Upper lobe of right lung (tissue), 1 donor: ENCODE measurements around the gene AUH. TPM values are rescaled to one million over a fixed set of nuclear protein-coding genes. Genes with fewer than 3 reads are reported as not detected.

Source experiments
- ATAC-seq: fragments of 200-7000 bp; cut with Tn5 transposase; one replicate; pipeline ENCODE4 v1.9.1; 2020; ENCODE audit warnings: mild to moderate bottlenecking, moderate library complexity
- DNase-seq: peaks from one replicate; pipeline ENCODE4 v3.0.0-alpha.2; 2020
- H3K27ac ChIP-seq: fragments of 200-600 bp; one replicate; pipeline ENCODE4 v1.8.0; 2022
- H3K27me3 ChIP-seq: fragments of 200-600 bp; one replicate; pipeline ENCODE4 v1.8.0; 2022; ENCODE audit warnings: mild to moderate bottlenecking
- H3K36me3 ChIP-seq: fragments of 200-600 bp; one replicate; pipeline ENCODE4 v1.8.0; 2022
- H3K4me1 ChIP-seq: fragments of 200-600 bp; one replicate; pipeline ENCODE4 v1.8.0; 2022
- H3K4me3 ChIP-seq: fragments of 200-600 bp; one replicate; pipeline ENCODE4 v1.8.0; 2022; ENCODE audit warnings: mild to moderate bottlenecking
- H3K9me3 ChIP-seq: fragments of 200-600 bp; one replicate; pipeline ENCODE4 v1.8.0; 2022
- intact Hi-C: fragments of 100-400 bp; cut with DNase I; formaldehyde crosslinking; loops from one replicate; pipeline ENCODE4 v1.11.0; 2022
- total RNA-seq: library from RNA; stranded (reverse); fragmentation: NEBNext Ultra II Directional; extraction: Animal tissue kit (Norgen Biotek cat#: 25700); gene quantifications from one replicate; pipeline ENCODE4 v1.2.1, GENCODE V29; 2021
- TF ChIP-seq, protein P1 (sequence below): fragments of 200-600 bp; IDR thresholded peaks from one replicate; pipeline ENCODE4 v1.8.0; 2022; ENCODE audit warnings: antibody characterized with exemption
- donor health status: DM: no; HTN: yes; CAD: no; lungs with severe emphysema.

Gene AUH
- total RNA-seq, 1 donor from 2014 or later = 18.6 TPM

DNA sequence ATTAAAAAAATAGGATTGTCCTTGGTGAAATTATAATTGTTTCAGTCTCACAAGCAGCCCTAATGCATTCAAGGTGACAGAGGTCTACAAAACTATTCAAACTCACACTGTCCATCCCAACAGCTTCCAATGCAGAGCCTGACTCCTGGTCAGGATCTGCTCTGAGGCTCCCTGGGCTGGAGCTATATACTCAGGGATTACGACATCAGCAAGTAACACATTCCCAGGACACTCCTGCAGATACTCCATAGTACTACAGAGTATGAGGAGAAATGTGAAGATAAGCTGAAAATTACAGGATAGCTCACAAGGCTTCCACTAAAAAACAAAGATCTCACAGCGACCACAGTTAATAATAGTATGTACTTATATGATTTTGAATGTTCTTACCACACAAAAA, 130.1 kb downstream of the AUH start:
- TF ChIP-seq, protein P1, sequence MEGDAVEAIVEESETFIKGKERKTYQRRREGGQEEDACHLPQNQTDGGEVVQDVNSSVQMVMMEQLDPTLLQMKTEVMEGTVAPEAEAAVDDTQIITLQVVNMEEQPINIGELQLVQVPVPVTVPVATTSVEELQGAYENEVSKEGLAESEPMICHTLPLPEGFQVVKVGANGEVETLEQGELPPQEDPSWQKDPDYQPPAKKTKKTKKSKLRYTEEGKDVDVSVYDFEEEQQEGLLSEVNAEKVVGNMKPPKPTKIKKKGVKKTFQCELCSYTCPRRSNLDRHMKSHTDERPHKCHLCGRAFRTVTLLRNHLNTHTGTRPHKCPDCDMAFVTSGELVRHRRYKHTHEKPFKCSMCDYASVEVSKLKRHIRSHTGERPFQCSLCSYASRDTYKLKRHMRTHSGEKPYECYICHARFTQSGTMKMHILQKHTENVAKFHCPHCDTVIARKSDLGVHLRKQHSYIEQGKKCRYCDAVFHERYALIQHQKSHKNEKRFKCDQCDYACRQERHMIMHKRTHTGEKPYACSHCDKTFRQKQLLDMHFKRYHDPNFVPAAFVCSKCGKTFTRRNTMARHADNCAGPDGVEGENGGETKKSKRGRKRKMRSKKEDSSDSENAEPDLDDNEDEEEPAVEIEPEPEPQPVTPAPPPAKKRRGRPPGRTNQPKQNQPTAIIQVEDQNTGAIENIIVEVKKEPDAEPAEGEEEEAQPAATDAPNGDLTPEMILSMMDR = no peak
- Histone ChIP-seq H3K9me3 (no peaks in the 10 kb centered on the region), H3K27me3 (no peaks in the 10 kb centered on the region), H3K4me1 (no peaks in the 10 kb centered on the region), H3K4me3 (no peak overlapping the region), H3K27ac (no peak overlapping the region), H3K36me3 (no peaks in the 10 kb centered on the region)
- no peak for DNase-seq
- ATAC-seq = no peak
- intact Hi-C loops = no loop called here

DNA sequence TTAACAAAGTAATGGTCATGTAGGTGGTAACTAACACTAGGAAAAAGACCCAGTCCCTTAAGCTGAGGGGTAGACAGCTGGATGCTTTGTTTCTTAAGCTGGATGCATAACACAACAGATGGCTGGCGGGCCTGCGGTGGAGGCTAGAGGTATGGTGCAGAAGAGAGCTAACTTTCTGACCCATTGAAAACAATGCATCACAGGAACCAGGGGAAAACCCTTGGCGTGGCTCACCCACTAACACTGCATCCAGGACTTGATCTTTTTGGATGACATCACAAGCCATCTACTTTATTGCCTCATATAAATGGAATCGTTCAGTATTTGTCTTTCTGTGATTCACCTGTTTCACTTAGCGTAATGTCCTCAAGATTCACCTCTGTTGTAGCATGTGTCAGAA, 138.7 kb downstream of the AUH start:
- TF ChIP-seq, protein P1 = no peak
- Histone ChIP-seq H3K36me3 (peaks cover 7% of the 10 kb centered on the region), H3K4me3 (no peak overlapping the region), H3K4me1 (no peaks in the 10 kb centered on the region), H3K27ac (no peak overlapping the region), H3K9me3 (no peaks in the 10 kb centered on the region), H3K27me3 (no peaks in the 10 kb centered on the region)
- intact Hi-C loops = no loop called here
- DNase-seq (no peak), ATAC-seq (no peak)

DNA sequence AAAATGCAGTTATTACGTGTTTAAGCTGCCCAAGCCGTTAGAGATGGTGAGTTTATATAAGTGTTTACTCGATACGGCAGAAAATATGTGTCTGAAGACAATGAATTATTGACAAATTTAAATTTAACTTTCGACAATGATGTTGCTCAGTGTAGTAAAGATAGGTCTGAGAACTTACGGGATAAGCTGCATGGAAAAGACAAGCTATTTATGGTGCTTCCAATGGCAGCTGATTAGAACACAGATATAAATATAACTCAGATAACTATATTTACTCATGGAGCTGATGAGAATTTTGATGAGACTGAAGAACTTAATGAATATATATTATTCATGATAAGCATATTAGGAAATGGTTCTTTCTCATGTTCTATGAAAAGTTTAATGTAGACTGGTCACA, 139.3 kb downstream of the AUH start:
- DNase-seq = no peak
- peaks cover 7% of the 10 kb centered on the region for H3K36me3 ChIP-seq
- H3K4me3 ChIP-seq = no peak overlapping the region
- TF ChIP-seq, protein P1 = no peak
- H3K27me3 ChIP-seq = no peaks in the 10 kb centered on the region
- intact Hi-C loops = no loop called here
- no peaks in the 10 kb centered on the region for H3K9me3 ChIP-seq
- ATAC-seq = no peak
- H3K4me1 ChIP-seq = no peaks in the 10 kb centered on the region
- no peak overlapping the region for H3K27ac ChIP-seq

DNA sequence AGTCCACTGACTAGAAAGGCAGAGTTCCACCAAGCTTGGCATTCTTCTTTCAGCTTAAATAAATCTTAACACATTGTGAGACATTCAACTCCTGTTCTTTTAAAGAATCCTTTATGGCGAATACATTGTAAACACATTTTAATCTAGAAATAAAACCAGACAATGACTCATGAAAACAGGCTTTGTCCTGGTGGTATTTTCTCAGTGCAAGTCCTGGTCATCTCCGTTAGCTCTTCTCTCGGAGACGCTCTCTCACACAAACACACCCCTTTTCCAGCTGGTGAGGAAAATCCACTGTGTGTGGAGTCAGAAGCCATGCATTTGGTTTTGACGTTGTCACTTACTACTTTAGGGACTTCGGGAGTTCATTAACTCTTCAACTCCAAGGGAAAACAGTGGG, 140.4 kb downstream of the AUH start:
- DNase-seq (no peak), ATAC-seq (no peak)
- H3K27me3 ChIP-seq = no peaks in the 10 kb centered on the region
- TF ChIP-seq, protein P1 = no peak
- H3K4me3 ChIP-seq = no peak overlapping the region
- H3K9me3 ChIP-seq = no peaks in the 10 kb centered on the region
- peaks cover 7% of the 10 kb centered on the region for H3K36me3 ChIP-seq
- intact Hi-C loops = no loop called here
- H3K27ac ChIP-seq = no peak overlapping the region
- H3K4me1 ChIP-seq = no peaks in the 10 kb centered on the region

DNA sequence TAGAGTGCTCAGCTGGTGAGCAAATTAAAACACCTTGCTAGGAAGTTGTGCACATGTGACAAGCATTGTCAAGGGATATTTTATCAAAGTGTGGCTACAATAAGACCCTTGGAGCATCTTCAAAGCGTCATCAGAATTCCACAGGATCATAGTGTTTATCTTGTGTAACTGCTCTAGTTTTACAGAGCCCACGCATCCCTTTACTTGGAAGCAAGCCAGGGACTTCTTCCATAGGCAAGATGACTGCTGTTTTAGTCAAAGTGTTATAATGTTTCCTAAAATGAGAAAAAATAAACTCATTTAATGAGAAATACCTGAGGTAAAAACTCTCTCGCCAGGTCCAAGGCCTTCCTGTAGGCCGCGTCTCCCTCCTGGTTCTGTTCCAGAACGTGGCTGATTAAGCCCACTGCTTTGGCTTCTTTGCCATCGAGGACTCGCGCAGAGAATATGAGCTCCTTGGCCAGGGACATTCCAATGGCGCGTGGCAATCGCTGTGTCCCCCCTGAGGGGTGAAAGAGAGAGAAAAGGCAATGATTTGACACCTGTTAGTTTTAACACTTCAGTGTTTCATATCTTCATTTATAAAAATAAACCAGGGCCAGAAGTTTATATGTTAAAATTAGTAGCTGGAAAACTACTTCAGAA, 141.1 kb downstream of the AUH start:
- no peaks in the 10 kb centered on the region for H3K4me1 ChIP-seq
- H3K27ac ChIP-seq = no peak overlapping the region
- ATAC-seq = no peak
- H3K27me3 ChIP-seq = no peaks in the 10 kb centered on the region
- TF ChIP-seq, protein P1 = no peak
- no peak overlapping the region for H3K4me3 ChIP-seq
- no peaks in the 10 kb centered on the region for H3K9me3 ChIP-seq
- H3K36me3 ChIP-seq = peaks cover 7% of the 10 kb centered on the region
- DNase-seq = no peak
- intact Hi-C loops = no loop called here

DNA sequence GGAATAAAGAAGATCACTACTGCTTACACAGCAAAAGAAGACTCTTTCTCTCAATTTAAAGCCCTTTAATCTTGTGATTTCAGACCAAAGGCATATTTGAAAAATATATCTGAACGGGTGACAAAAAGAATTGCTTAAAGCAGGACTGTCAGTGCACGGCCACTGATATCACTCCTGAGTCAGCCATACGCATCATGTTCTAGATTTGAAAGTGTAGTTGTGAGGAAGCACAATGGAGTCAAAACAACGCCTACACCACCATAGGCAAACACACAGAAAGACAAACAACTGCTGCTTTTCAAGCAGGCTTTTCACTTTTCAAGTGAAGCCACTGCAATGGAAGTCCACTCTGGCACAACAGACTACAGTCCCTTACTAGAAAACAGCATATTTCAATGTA, 141.7 kb downstream of the AUH start:
- ATAC-seq = no peak

More for the DNA sequence above, 141.7 kb downstream of the AUH start:
- H3K27me3 ChIP-seq = no peaks in the 10 kb centered on the region
- H3K4me1 ChIP-seq = no peaks in the 10 kb centered on the region
- H3K27ac ChIP-seq = no peak overlapping the region
- intact Hi-C loops = no loop called here
- DNase-seq = no peak
- H3K4me3 ChIP-seq = no peak overlapping the region
- H3K9me3 ChIP-seq = no peaks in the 10 kb centered on the region
- TF ChIP-seq, protein P1 = no peak
- H3K36me3 ChIP-seq = peaks cover 7% of the 10 kb centered on the region
